Stimulated activated CD8-positive, alpha-beta memory T cell treated with anti-CD3 and anti-CD28 coated beads, Interleukin-4, amount 100 ng/mL, for 24 hours (primary cell): ENCODE results near the gene RFTN2.
"Not testable (repeated sequence)": the region's sequence is repeated elsewhere in the genome, so short reads cannot be mapped to it uniquely, and the experiment has no call there.

Experiments used
- DNase-seq: peaks from one replicate; pipeline ENCODE4 v3.0.0-alpha.2; 2020; ENCODE audit warnings: low read depth

Gene RFTN2

GRCh38 chr2:197601726-197602125 lies 73.7 kb downstream of the RFTN2 start:
- no peak for DNase-seq

GRCh38 chr2:197600306-197600705 lies 75.1 kb downstream of the RFTN2 start:
- no peak for DNase-seq

- DNase-seq: peak; percentile 1
Measured at GRCh38 chr2:197599285-197599965, 76.0 kb downstream of the RFTN2 start.

- no peak for DNase-seq
Measured at GRCh38 chr2:197598450-197598849, 76.9 kb downstream of the RFTN2 start.

GRCh38 chr2:197597166-197597565 lies 78.2 kb downstream of the RFTN2 start:
- no peak for DNase-seq

- no peak for DNase-seq
Measured at GRCh38 chr2:197596766-197597165, 78.6 kb downstream of the RFTN2 start.

- no peak for DNase-seq
Measured at GRCh38 chr2:197591339-197592072, 83.9 kb downstream of the RFTN2 start.

GRCh38 chr2:197587255-197587654 lies 88.1 kb downstream of the RFTN2 start:
- not testable (repeated sequence) for DNase-seq

GRCh38 chr2:197580166-197580565 lies 95.2 kb downstream of the RFTN2 start:
- not testable (repeated sequence) for DNase-seq

GRCh38 chr2:197578294-197578693 lies 97.1 kb downstream of the RFTN2 start:
- not testable (repeated sequence) for DNase-seq

- no peak for DNase-seq
Measured at GRCh38 chr2:197577446-197577845, 97.9 kb downstream of the RFTN2 start.

GRCh38 chr2:197576631-197577030 lies 98.8 kb downstream of the RFTN2 start:
- DNase-seq: no peak

- no peak for DNase-seq
Measured at GRCh38 chr2:197575987-197576386, 99.4 kb downstream of the RFTN2 start.

- no peak for DNase-seq
Measured at GRCh38 chr2:197573608-197574007, 101.8 kb downstream of the RFTN2 start.

- DNase-seq: no peak
Measured at GRCh38 chr2:197571627-197572271, 103.6 kb downstream of the RFTN2 start.

- DNase-seq: no peak
Measured at GRCh38 chr2:197560146-197560665, 115.2 kb downstream of the RFTN2 start.

GRCh38 chr2:197559681-197560080 lies 115.7 kb downstream of the RFTN2 start:
- DNase-seq: no peak

GRCh38 chr2:197558393-197558792 lies 117.0 kb downstream of the RFTN2 start:
- DNase-seq: no peak

- no peak for DNase-seq
Measured at GRCh38 chr2:197556456-197556855, 118.9 kb downstream of the RFTN2 start.

GRCh38 chr2:197555467-197555866 lies 119.9 kb downstream of the RFTN2 start:
- no peak for DNase-seq

GRCh38 chr2:197551260-197551659 lies 124.1 kb downstream of the RFTN2 start:
- DNase-seq: not testable (repeated sequence)

GRCh38 chr2:197548582-197548981 lies 126.8 kb downstream of the RFTN2 start:
- DNase-seq: no peak
